Fibroblast of skin of left biceps (primary cell): Measurements from ENCODE around the gene TMEM132C.

Source experiments
- DNase-seq, 2 experiments: peaks; one replicate each; pipeline ENCODE4 v3.0.0-alpha.2; 2013; ENCODE audit warnings: low read depth in 2 of 2

Gene TMEM132C

GRCh38 chr12:128707488-128707887 lies 440.5 kb downstream of the TMEM132C start:
- DNase-seq = no peak

GRCh38 chr12:128708789-128709188 lies 441.8 kb downstream of the TMEM132C start:
- DNase-seq = no peak

- DNase-seq = no peak
Measured at GRCh38 chr12:128709660-128710059, 442.7 kb downstream of the TMEM132C start.

GRCh38 chr12:128711486-128711885 lies 444.5 kb downstream of the TMEM132C start:
- no peak for DNase-seq

GRCh38 chr12:128712622-128713021 lies 445.7 kb downstream of the TMEM132C start:
- DNase-seq = no peak

- no peak for DNase-seq
Measured at GRCh38 chr12:128715485-128715884, 448.5 kb downstream of the TMEM132C start.

GRCh38 chr12:128724468-128725046 lies 457.6 kb downstream of the TMEM132C start:
- no peak for DNase-seq

- no peak for DNase-seq
Measured at GRCh38 chr12:128726886-128727285, 459.9 kb downstream of the TMEM132C start.

- DNase-seq = no peak
Measured at GRCh38 chr12:128727461-128727860, 460.5 kb downstream of the TMEM132C start.

- no peak for DNase-seq
Measured at GRCh38 chr12:128727999-128728398, 461.0 kb downstream of the TMEM132C start.

GRCh38 chr12:128729628-128730121 lies 462.7 kb downstream of the TMEM132C start:
- DNase-seq = no peak

GRCh38 chr12:128734371-128734770 lies 467.4 kb downstream of the TMEM132C start:
- DNase-seq = no peak

GRCh38 chr12:128737292-128737966 lies 470.5 kb downstream of the TMEM132C start:
- no peak for DNase-seq

- DNase-seq = no peak
Measured at GRCh38 chr12:128743916-128744315, 476.9 kb downstream of the TMEM132C start.

GRCh38 chr12:128745772-128746689 lies 479.1 kb downstream of the TMEM132C start:
- no peak for DNase-seq

- no peak for DNase-seq
Measured at GRCh38 chr12:128747441-128747840, 480.5 kb downstream of the TMEM132C start.

GRCh38 chr12:128752386-128752785 lies 485.4 kb downstream of the TMEM132C start:
- DNase-seq = no peak

GRCh38 chr12:128753438-128753837 lies 486.5 kb downstream of the TMEM132C start:
- no peak for DNase-seq

- DNase-seq = no peak
Measured at GRCh38 chr12:128754275-128754674, 487.3 kb downstream of the TMEM132C start.

GRCh38 chr12:128755566-128755965 lies 488.6 kb downstream of the TMEM132C start:
- DNase-seq = no peak
